ENCODE data around the gene TXNRD2.

DNA sequence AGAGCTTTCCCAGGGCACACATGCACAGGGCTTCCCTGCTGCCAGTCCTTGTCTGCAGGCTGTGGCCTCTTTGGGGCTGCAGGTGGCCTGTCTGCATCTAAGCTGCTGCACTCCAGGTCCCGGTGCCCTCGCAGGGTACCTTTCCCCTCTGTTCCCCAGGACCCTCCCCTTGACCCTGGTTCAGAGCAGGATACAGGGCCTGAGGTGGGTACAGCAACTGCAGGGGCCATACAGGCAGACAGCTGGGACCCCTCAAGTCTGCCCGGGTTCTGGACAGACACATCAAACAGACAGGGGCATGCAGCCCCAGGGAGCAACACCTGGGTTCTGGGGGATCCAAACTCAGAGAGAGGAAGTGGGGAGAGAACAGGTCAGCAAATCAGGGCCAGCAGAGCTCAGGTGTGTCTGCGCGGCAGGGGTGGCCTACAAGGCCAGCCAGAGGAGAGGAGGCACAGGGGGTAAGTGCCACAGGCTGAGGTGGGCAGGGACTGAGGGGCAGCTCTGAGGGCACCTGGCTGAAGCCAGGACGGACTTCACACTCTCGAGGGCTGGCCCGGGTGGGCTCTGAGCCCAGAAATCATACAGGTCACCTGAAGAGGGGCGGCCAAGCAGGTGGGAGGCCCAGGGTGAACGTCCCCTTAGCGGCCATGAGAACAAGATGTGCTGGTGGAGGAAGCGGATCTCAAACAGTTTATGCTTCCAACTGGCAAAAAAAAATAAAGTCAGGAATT lies 29.9 kb downstream of the TXNRD2 start:
- TF ChIP-seq POLR2AphosphoS5 (IDR thresholded peaks at IDR 0.05; ENCODE audit: low read depth, low read length) (no peak), REST (IDR thresholded peaks at IDR 0.05; ENCODE audit: insufficient read depth in 1 of 2, low read depth in 2 of 2, low read length in 2 of 2) (no peak)
